Keratinocyte (primary cell): ENCODE data around the gene PDK1. TPM values are rescaled to one million over a fixed set of nuclear protein-coding genes. Genes with fewer than 3 reads are reported as not detected.

Experiments used
- DNase-seq: peaks from one replicate; pipeline ENCODE4 v3.0.0-alpha.2; 2011; ENCODE audit warnings: low read depth, missing footprints, low spot score
- FAIRE-seq: peaks from 2 replicates; lab custom pipeline; 2011; peaks lifted over from hg19 to GRCh38; lab: Jason Lieb, UNC
- H2AFZ ChIP-seq: 2 replicates; pipeline ENCODE4 v1.6.0; 2012; ENCODE audit warnings: low read length, control low read depth, inconsistent platforms; ENCODE audit not compliant: control insufficient read depth
- H3K27ac ChIP-seq: 2 replicates; pipeline ENCODE4 v1.5.1; 2011; ENCODE audit warnings: low read length; ENCODE audit not compliant: control insufficient read depth, insufficient read depth
- H3K27me3 ChIP-seq: 3 replicates; pipeline ENCODE4 v1.6.0; 2011; ENCODE audit warnings: low read length; ENCODE audit not compliant: control insufficient read depth, insufficient read depth; ENCODE audit errors: extremely low read depth
- H3K36me3 ChIP-seq, 2 experiments: 2 replicates in 1 of 2; 3 replicates in 1 of 2; pipeline ENCODE4 v1.5.1; 2011; ENCODE audit warnings: low read length in 2 of 2, mild to moderate bottlenecking in 1 of 2; ENCODE audit not compliant: control insufficient read depth in 2 of 2, insufficient read depth in 2 of 2; ENCODE audit errors: extremely low read depth in 1 of 2
- H3K4me1 ChIP-seq: 3 replicates; pipeline ENCODE4 v1.5.1; 2011; ENCODE audit warnings: low read length; ENCODE audit not compliant: control insufficient read depth, insufficient read depth; ENCODE audit errors: extremely low read depth
- H3K4me2 ChIP-seq: 3 replicates; pipeline ENCODE4 v1.6.0; 2011; ENCODE audit warnings: low read depth, low read length; ENCODE audit not compliant: control insufficient read depth, insufficient read depth; ENCODE audit errors: extremely low read depth
- H3K4me3 ChIP-seq, 3 experiments: fragments of 200-600 bp in 1 of 3; sonication (generic) in 1 of 3; 2 replicates in 2 of 3; 3 replicates in 1 of 3; pipeline ENCODE4 v1.5.1; 2011 to 2016; ENCODE audit warnings: low read length in 3 of 3, mild to moderate bottlenecking in 3 of 3, control low read depth in 2 of 3, inconsistent platforms in 1 of 3, low read depth in 1 of 3, mixed read lengths in 1 of 3, mixed run types in 1 of 3, moderate library complexity in 1 of 3; ENCODE audit not compliant: control insufficient read depth in 2 of 3, insufficient read depth in 2 of 3; ENCODE audit errors: extremely low read depth in 1 of 3
- H3K79me2 ChIP-seq: 2 replicates; pipeline ENCODE4 v1.6.0; 2012; ENCODE audit warnings: low read length; ENCODE audit not compliant: control insufficient read depth, insufficient read depth
- H3K9ac ChIP-seq: 3 replicates; pipeline ENCODE4 v1.6.0; 2011; ENCODE audit warnings: low read length; ENCODE audit not compliant: control insufficient read depth, insufficient read depth; ENCODE audit errors: extremely low read depth
- H3K9me1 ChIP-seq: 3 replicates; pipeline ENCODE4 v1.6.0; 2011; ENCODE audit warnings: low read length; ENCODE audit not compliant: control insufficient read depth, insufficient read depth; ENCODE audit errors: extremely low read depth
- H3K9me3 ChIP-seq: 2 replicates; pipeline ENCODE4 v1.5.1; 2012; ENCODE audit warnings: low read depth, low read length; ENCODE audit not compliant: control insufficient read depth
- H4K20me1 ChIP-seq: 3 replicates; pipeline ENCODE4 v1.6.0; 2011; ENCODE audit warnings: low read length; ENCODE audit not compliant: control insufficient read depth, insufficient read depth; ENCODE audit errors: extremely low read depth
- EZH2 ChIP-seq: IDR thresholded peaks from one replicate; pipeline ENCODE4 v1.6.1; 2012; ENCODE audit warnings: inconsistent platforms, mild to moderate bottlenecking, low read length, moderate library complexity
- dilution Hi-C: fragments of 300-500 bp; cut with MboI; formaldehyde crosslinking; loops from one replicate; pipeline ENCODE4 v1.7.0; 2020; ENCODE audit warnings: low sequenced_read_pairs; ENCODE audit not compliant: extremely low pct_ligation_motif_present
- polyA plus RNA-seq, 5 experiments: library from polyadenylated mRNA; depleted of rRNA in 3 of 5; stranded (reverse) in 3 of 5; stranded (forward) in 1 of 5; unstranded in 1 of 5; fragments of >200 nt; gene quantifications; 1 replicate in 1 of 5; 2 replicates in 3 of 5; 3 replicates in 1 of 5; pipeline versions ENCODE4 v1.2.1 to v1.2.3, GENCODE V29; 2011 to 2012; ENCODE audit warnings: missing spikeins in 2 of 5, low read depth in 1 of 5, low replicate concordance in 1 of 5
- TF ChIP-seq, protein P1 (sequence below), 3 experiments: IDR thresholded peaks in 1 of 3; conservative IDR thresholded peaks in 1 of 3; optimal IDR thresholded peaks in 1 of 3; 2 replicates in 2 of 3; 3 replicates in 1 of 3; pipeline versions ENCODE3 to v1.5.1; 2011; ENCODE audit warnings: low read length in 3 of 3, mild to moderate bottlenecking in 3 of 3, moderate library complexity in 2 of 3, control low read depth in 1 of 3, inconsistent platforms in 1 of 3; ENCODE audit not compliant: insufficient read depth in 2 of 3; ENCODE audit errors: extremely low read depth in 1 of 3

PDK1 gene
- polyA plus RNA-seq, 1 donor (not counting 4 experiments of a cell fraction or from before 2014, with no cell fraction given), result 29.2 TPM

DNA sequence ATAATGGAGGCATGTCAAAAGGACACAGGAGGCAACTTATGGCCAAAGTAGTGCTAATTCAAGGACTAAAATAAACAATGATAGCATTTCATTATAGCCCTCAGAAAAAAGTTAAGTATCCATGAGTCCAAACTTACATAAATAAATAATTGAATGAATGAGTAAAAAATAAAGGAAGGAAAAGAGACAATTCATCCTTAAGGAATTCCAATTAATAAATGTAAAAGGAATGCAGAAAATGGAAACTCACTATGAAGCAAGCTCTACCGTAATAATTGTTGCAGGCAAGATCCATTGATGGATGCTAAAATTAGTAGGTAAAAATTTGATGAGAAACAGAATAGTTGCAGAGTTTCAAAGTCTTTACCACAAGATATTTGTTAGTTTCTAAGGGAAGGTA, 91.5 kb downstream of the PDK1 start:
- DNase-seq (no peak), FAIRE-seq (no peak)
- TF ChIP-seq, protein P1, sequence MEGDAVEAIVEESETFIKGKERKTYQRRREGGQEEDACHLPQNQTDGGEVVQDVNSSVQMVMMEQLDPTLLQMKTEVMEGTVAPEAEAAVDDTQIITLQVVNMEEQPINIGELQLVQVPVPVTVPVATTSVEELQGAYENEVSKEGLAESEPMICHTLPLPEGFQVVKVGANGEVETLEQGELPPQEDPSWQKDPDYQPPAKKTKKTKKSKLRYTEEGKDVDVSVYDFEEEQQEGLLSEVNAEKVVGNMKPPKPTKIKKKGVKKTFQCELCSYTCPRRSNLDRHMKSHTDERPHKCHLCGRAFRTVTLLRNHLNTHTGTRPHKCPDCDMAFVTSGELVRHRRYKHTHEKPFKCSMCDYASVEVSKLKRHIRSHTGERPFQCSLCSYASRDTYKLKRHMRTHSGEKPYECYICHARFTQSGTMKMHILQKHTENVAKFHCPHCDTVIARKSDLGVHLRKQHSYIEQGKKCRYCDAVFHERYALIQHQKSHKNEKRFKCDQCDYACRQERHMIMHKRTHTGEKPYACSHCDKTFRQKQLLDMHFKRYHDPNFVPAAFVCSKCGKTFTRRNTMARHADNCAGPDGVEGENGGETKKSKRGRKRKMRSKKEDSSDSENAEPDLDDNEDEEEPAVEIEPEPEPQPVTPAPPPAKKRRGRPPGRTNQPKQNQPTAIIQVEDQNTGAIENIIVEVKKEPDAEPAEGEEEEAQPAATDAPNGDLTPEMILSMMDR (optimal IDR thresholded peaks at IDR 0.05 in 1 of 3, IDR thresholded peaks at IDR 0.05 in 1 of 3, conservative IDR thresholded peaks at IDR 0.05 in 1 of 3; ENCODE audit: extremely low read depth in 1 of 3, insufficient read depth in 2 of 3, low read length in 3 of 3), result no peak
- TF ChIP-seq EZH2, result no peak
- no peak overlapping the region for H3K27ac ChIP-seq
- no peaks in the 10 kb centered on the region for H3K27me3 ChIP-seq
- no peak overlapping the region for H3K4me2 ChIP-seq
- no peaks in the 10 kb centered on the region for H3K36me3 ChIP-seq
- no peak overlapping the region for H2AFZ ChIP-seq
- no peaks in the 10 kb centered on the region for H3K9me3 ChIP-seq
- dilution Hi-C loops, result no loop called here
- H3K9me1 ChIP-seq, result no peaks in the 10 kb centered on the region
- H3K4me1 ChIP-seq, result peaks cover 6% of the 10 kb centered on the region
- H3K9ac ChIP-seq, result no peak overlapping the region
- no peaks in the 10 kb centered on the region for H3K79me2 ChIP-seq
- H3K4me3 ChIP-seq, result no peak overlapping the region
- H4K20me1 ChIP-seq, result no peaks in the 10 kb centered on the region

DNA sequence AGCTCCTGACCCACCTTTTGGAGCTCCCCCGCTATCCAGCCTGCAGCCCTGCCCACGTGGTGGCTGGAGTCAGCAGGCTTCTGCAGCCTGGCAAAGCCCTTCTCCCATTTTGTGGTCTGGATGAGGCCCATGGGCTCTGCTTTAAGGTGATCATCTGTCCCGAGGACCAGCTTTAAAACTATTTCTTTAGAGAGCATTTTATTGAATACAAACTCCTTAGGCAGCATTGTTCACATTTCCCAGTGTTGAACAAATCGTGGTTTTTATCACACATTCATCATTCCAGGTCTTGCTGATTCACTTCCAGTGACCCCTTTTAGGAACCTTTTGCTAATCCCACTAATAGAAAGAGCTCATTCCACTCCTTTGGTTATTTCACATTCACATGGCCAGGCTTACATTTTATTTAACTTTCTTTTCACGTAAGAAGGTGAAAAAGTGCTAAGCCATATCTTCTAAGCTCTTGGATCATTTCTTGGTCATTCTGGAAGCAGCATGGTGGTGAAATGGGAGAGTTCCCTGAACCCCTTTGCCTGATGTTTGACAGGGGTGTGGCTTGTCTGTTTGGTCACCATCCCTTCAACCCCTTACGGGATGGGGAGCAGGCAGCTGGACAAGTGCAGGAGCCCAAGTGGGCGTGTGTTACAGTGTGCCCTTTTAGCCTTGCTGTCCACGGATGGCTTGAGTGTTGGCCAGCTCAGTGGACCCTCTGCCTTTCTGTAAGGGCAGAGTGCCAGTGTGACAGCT, 99.4 kb downstream of the PDK1 start:
- Histone ChIP-seq H4K20me1 (no peaks in the 10 kb centered on the region), H3K9ac (no peak overlapping the region), H3K36me3 (no peaks in the 10 kb centered on the region), H3K9me3 (no peaks in the 10 kb centered on the region), H3K4me1 (peaks cover 16% of the 10 kb centered on the region), H3K4me2 (peak overlapping the region; percentile 37), H3K79me2 (no peaks in the 10 kb centered on the region), H3K27me3 (no peaks in the 10 kb centered on the region), H3K9me1 (no peaks in the 10 kb centered on the region), H3K4me3 (no peak overlapping the region), H3K27ac (peak overlapping the region; percentile 19), H2AFZ (peak overlapping the region; percentile 2)
- DNase-seq (no peak), FAIRE-seq (peak; percentile 55)
- TF ChIP-seq, protein P1 (optimal IDR thresholded peaks at IDR 0.05 in 1 of 3, IDR thresholded peaks at IDR 0.05 in 1 of 3, conservative IDR thresholded peaks at IDR 0.05 in 1 of 3; ENCODE audit: extremely low read depth in 1 of 3, insufficient read depth in 2 of 3, low read length in 3 of 3), result no peak
- no peak for TF ChIP-seq EZH2
- dilution Hi-C loops, result no loop called here
